Loucy (cell line): Measurements from ENCODE around the gene GDF9.

Source experiments
- EZH2phosphoT487 ChIP-seq: fragments of 200-600 bp; IDR thresholded peaks from 2 replicates; pipeline ENCODE4 v1.6.1; 2018; ENCODE audit warnings: antibody characterized with exemption, mild to moderate bottlenecking, moderate library complexity, borderline replicate concordance
- TF ChIP-seq, protein P1 (sequence below): fragments of 200-600 bp; sonication (generic); conservative IDR thresholded peaks from 2 replicates; pipeline ENCODE4 v1.5.1; 2014; ENCODE audit warnings: mild to moderate bottlenecking, antibody characterized with exemption, low read length

DNA sequence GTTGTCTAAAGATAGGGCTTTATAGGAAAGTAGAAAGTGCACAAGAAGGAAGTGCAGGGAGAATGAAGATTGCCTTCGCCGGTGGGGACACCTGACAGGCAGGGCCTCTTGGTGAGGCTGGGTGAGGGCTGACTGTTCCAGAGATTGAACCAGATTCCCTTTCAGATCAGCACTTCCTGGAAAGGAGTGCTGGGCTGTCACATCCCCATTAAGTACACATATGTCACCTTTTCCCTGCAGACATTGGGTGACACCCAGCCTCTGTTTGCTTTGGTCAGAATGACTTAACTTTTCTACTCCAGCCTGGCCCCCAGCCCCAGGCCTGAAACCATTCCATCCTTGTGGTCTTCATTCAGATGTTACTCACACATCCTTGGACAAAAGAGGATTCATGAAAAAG, 28.4 kb downstream of the GDF9 start:
- TF ChIP-seq, protein P1, sequence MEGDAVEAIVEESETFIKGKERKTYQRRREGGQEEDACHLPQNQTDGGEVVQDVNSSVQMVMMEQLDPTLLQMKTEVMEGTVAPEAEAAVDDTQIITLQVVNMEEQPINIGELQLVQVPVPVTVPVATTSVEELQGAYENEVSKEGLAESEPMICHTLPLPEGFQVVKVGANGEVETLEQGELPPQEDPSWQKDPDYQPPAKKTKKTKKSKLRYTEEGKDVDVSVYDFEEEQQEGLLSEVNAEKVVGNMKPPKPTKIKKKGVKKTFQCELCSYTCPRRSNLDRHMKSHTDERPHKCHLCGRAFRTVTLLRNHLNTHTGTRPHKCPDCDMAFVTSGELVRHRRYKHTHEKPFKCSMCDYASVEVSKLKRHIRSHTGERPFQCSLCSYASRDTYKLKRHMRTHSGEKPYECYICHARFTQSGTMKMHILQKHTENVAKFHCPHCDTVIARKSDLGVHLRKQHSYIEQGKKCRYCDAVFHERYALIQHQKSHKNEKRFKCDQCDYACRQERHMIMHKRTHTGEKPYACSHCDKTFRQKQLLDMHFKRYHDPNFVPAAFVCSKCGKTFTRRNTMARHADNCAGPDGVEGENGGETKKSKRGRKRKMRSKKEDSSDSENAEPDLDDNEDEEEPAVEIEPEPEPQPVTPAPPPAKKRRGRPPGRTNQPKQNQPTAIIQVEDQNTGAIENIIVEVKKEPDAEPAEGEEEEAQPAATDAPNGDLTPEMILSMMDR: no peak
- no peak for TF ChIP-seq EZH2phosphoT487
